ENCODE data around the gene KRT6A. TPM values are rescaled to one million over a fixed set of nuclear protein-coding genes. Genes with fewer than 3 reads are reported as not detected.

The KRT6A gene
- total RNA-seq, 1 experiment from 2014 or later: 0.24 TPM

- ChIA-PET POLR2A (ENCODE audit: low non-redundant PET) (no interaction called here), CTCF (no interaction called here)
- Histone ChIP-seq H3K27ac (ENCODE audit: low read depth, low read length, poor library complexity, severe bottlenecking) (no peak overlapping the region), H3K36me3 (ENCODE audit: insufficient read depth, low read length, poor library complexity, severe bottlenecking) (no peaks in the 10 kb centered on the region), H3K9me3 (ENCODE audit: low read depth, low read length, poor library complexity, severe bottlenecking) (no peaks in the 10 kb centered on the region), H3K4me3 (ENCODE audit: low read depth, low read length, poor library complexity, severe bottlenecking) (no peak overlapping the region), H3K27me3 (replicated peaks; ENCODE audit: insufficient read depth, low read depth, low read length, poor library complexity) (no peaks in the 10 kb centered on the region), H3K4me1 (ENCODE audit: insufficient read depth, low read length, poor library complexity, severe bottlenecking) (peaks cover 3% of the 10 kb centered on the region)
- TF ChIP-seq EZH2 (IDR thresholded peaks at IDR 0.05; ENCODE audit: borderline replicate concordance, low read depth, low read length, poor library complexity, severe bottlenecking): no peak
- TF ChIP-seq CTCF (conservative IDR thresholded peaks at IDR 0.05; ENCODE audit: low read depth, low read length): no peak
- intact Hi-C loops (cut with micrococcal nuclease; ENCODE audit: unreplicated experiment): no loop called here
- DNase-seq (ENCODE audit: low spot score): no peak
- BruUV-seq (replicated peaks): no TSS peak
These were observed 24.2 kb upstream of the KRT6A start for GRCh38 chr12:52517005-52517835.

- CTCF ChIA-PET: no interaction called here
- Histone ChIP-seq H3K27ac (ENCODE audit: low read depth, low read length, poor library complexity, severe bottlenecking) (no peak overlapping the region), H3K27me3 (replicated peaks; ENCODE audit: insufficient read depth, low read depth, low read length, poor library complexity) (no peaks in the 10 kb centered on the region), H3K36me3 (ENCODE audit: insufficient read depth, low read length, poor library complexity, severe bottlenecking) (no peaks in the 10 kb centered on the region), H3K4me3 (ENCODE audit: low read depth, low read length, poor library complexity, severe bottlenecking) (no peak overlapping the region), H3K4me1 (ENCODE audit: insufficient read depth, low read length, poor library complexity, severe bottlenecking) (no peaks in the 10 kb centered on the region), H3K9me3 (ENCODE audit: low read depth, low read length, poor library complexity, severe bottlenecking) (peaks cover under 1% of the 10 kb centered on the region)
- intact Hi-C loops (cut with micrococcal nuclease; ENCODE audit: unreplicated experiment): no loop called here
- no peak for TF ChIP-seq EZH2 (IDR thresholded peaks at IDR 0.05; ENCODE audit: borderline replicate concordance, low read depth, low read length, poor library complexity, severe bottlenecking)
- TF ChIP-seq CTCF (conservative IDR thresholded peaks at IDR 0.05; ENCODE audit: low read depth, low read length): no peak
- no TSS peak for BruUV-seq (replicated peaks)
- DNase-seq (ENCODE audit: low spot score): no peak
- POLR2A ChIA-PET (ENCODE audit: low non-redundant PET): no interaction called here
These were observed 23.1 kb upstream of the KRT6A start for GRCh38 chr12:52515927-52516831.

GRCh38 chr12:52515319-52515646 lies 22.2 kb upstream of the KRT6A start:
- no peaks in the 10 kb centered on the region for H3K27me3 ChIP-seq (replicated peaks; ENCODE audit: insufficient read depth, low read depth, low read length, poor library complexity)
- intact Hi-C loops (cut with micrococcal nuclease; ENCODE audit: unreplicated experiment): no loop called here
- no peak overlapping the region for H3K27ac ChIP-seq (ENCODE audit: low read depth, low read length, poor library complexity, severe bottlenecking)
- H3K4me3 ChIP-seq (ENCODE audit: low read depth, low read length, poor library complexity, severe bottlenecking): no peak overlapping the region
- TF ChIP-seq CTCF (conservative IDR thresholded peaks at IDR 0.05; ENCODE audit: low read depth, low read length): no peak
- no peak for TF ChIP-seq EZH2 (IDR thresholded peaks at IDR 0.05; ENCODE audit: borderline replicate concordance, low read depth, low read length, poor library complexity, severe bottlenecking)
- BruUV-seq (replicated peaks): no TSS peak
- no peaks in the 10 kb centered on the region for H3K4me1 ChIP-seq (ENCODE audit: insufficient read depth, low read length, poor library complexity, severe bottlenecking)
- H3K9me3 ChIP-seq (ENCODE audit: low read depth, low read length, poor library complexity, severe bottlenecking): peaks cover 8% of the 10 kb centered on the region
- CTCF ChIA-PET: interaction anchor here (0.6 kb wide), 1 partner anchor 350 kb away, joined by 3 read pairs; no protein-coding TSS in a partner anchor
- DNase-seq (ENCODE audit: low spot score): no peak
- POLR2A ChIA-PET (ENCODE audit: low non-redundant PET): no interaction called here
- no peaks in the 10 kb centered on the region for H3K36me3 ChIP-seq (ENCODE audit: insufficient read depth, low read length, poor library complexity, severe bottlenecking)

All from A673 (cell line).